Smooth muscle cell (in vitro differentiated cells): Measurements from ENCODE around the gene ARG2. TPM values are rescaled to one million over a fixed set of nuclear protein-coding genes. Genes with fewer than 3 reads are reported as not detected.

Experiments used
- DNase-seq: peaks from one replicate; lab custom pipeline; 2025; ENCODE audit not compliant: unreplicated experiment; lab: John Stamatoyannopoulos, UW
- H2AFZ ChIP-seq: fragments of 200-600 bp; sonication (generic); 2 replicates; pipeline ENCODE4 v1.6.0; 2016; ENCODE audit warnings: antibody characterized with exemption, low read depth, mild to moderate bottlenecking
- H3F3A ChIP-seq: fragments of 200-600 bp; sonication (generic); 2 replicates; pipeline ENCODE4 v1.6.0; 2017; ENCODE audit warnings: antibody characterized with exemption, low read depth
- H3K27ac ChIP-seq: fragments of 200-600 bp; sonication (generic); 2 replicates; pipeline ENCODE4 v1.5.1; 2016; ENCODE audit warnings: low read depth, mild to moderate bottlenecking
- H3K27me3 ChIP-seq: fragments of 200-600 bp; sonication (generic); 2 replicates; pipeline ENCODE4 v1.6.1; 2016; ENCODE audit warnings: low read depth, mild to moderate bottlenecking
- H3K36me3 ChIP-seq: fragments of 200-600 bp; sonication (generic); 2 replicates; pipeline ENCODE4 v1.5.1; 2016; ENCODE audit warnings: low read depth
- H3K4me1 ChIP-seq: fragments of 200-600 bp; sonication (generic); 2 replicates; pipeline ENCODE4 v1.5.1; 2016; ENCODE audit warnings: low read depth
- H3K4me2 ChIP-seq: fragments of 200-600 bp; sonication (generic); 2 replicates; pipeline ENCODE4 v1.6.0; 2016; ENCODE audit warnings: mild to moderate bottlenecking
- H3K4me3 ChIP-seq: fragments of 200-600 bp; sonication (generic); 2 replicates; pipeline ENCODE4 v1.5.1; 2016; ENCODE audit warnings: mild to moderate bottlenecking
- H3K79me2 ChIP-seq: fragments of 200-600 bp; sonication (generic); 2 replicates; pipeline ENCODE4 v1.6.0; 2016; ENCODE audit warnings: low read depth, mild to moderate bottlenecking
- H3K9ac ChIP-seq: fragments of 200-600 bp; sonication (generic); 2 replicates; pipeline ENCODE4 v1.6.0; 2016; ENCODE audit warnings: low read depth
- H3K9me3 ChIP-seq: fragments of 200-600 bp; sonication (generic); replicated peaks from 2 replicates; pipeline ENCODE4 v1.5.1; 2016; ENCODE audit warnings: low read depth
- H4K20me1 ChIP-seq: fragments of 200-600 bp; sonication (generic); 2 replicates; pipeline ENCODE4 v1.6.0; 2016; ENCODE audit warnings: low read depth
- CTCF ChIP-seq: fragments of 200-600 bp; sonication (generic); IDR thresholded peaks from 2 replicates; pipeline ENCODE4 v1.5.1; 2017; ENCODE audit warnings: borderline replicate concordance, mild to moderate bottlenecking, antibody characterized with exemption; ENCODE audit not compliant: insufficient read depth, poor library complexity, severe bottlenecking
- WGBS: methylation state at CpG from one replicate; pipeline ENCODE4 v1.1.7; 2016; ENCODE audit warnings: low lambda C conversion rate; 5-methylcytosine and 5-hydroxymethylcytosine counted together
- polyA plus RNA-seq: library from polyadenylated mRNA; unstranded; fragments of >200 nt; fragmentation: Nextera tagmentation; extraction: Ambion mirVana; gene quantifications from 2 replicates; pipeline ENCODE4 v1.2.1, GENCODE V29; 2016
- total RNA-seq: library from RNA; depleted of rRNA; stranded (reverse); fragments of >200 nt; gene quantifications from 2 replicates; pipeline ENCODE4 v1.2.3, GENCODE V29; 2014

The ARG2 gene
- total and polyA plus RNA-seq, 2 experiments from 2014 or later: 11.3 to 18.5 TPM

- Histone ChIP-seq H3K36me3 (no peaks in the 10 kb centered on the region), H3K79me2 (no peaks in the 10 kb centered on the region), H3K27me3 (no peaks in the 10 kb centered on the region), H3K9ac (no peak overlapping the region), H3K4me2 (no peak overlapping the region), H3K4me1 (no peaks in the 10 kb centered on the region), H3K9me3 (no peaks in the 10 kb centered on the region), H3K4me3 (no peak overlapping the region), H2AFZ (no peak overlapping the region), H3K27ac (no peak overlapping the region), H3F3A (no peaks in the 10 kb centered on the region), H4K20me1 (no peaks in the 10 kb centered on the region)
- no peak for TF ChIP-seq CTCF
- 95% methylated on average over 5 of the region's 5 CpGs for WGBS
- DNase-seq: no peak
Measured at GRCh38 chr14:67630938-67631337, 11.2 kb downstream of the ARG2 start.

- no peak overlapping the region for H2AFZ ChIP-seq
- H3K27ac ChIP-seq: no peak overlapping the region
- H3K9me3 ChIP-seq: no peaks in the 10 kb centered on the region
- H3K9ac ChIP-seq: no peak overlapping the region
- no peaks in the 10 kb centered on the region for H3K4me1 ChIP-seq
- H3K79me2 ChIP-seq: no peaks in the 10 kb centered on the region
- H3K36me3 ChIP-seq: no peaks in the 10 kb centered on the region
- H3K27me3 ChIP-seq: no peaks in the 10 kb centered on the region
- no peak overlapping the region for H3K4me3 ChIP-seq
- no peak for DNase-seq
- H3F3A ChIP-seq: no peaks in the 10 kb centered on the region
- 95% methylated on average over 5 of the region's 5 CpGs for WGBS
- H4K20me1 ChIP-seq: no peaks in the 10 kb centered on the region
- TF ChIP-seq CTCF: no peak
- H3K4me2 ChIP-seq: no peak overlapping the region
Measured at GRCh38 chr14:67633451-67634147, 13.9 kb downstream of the ARG2 start.

- no peaks in the 10 kb centered on the region for H3F3A ChIP-seq
- H3K9ac ChIP-seq: no peak overlapping the region
- H3K4me2 ChIP-seq: peak overlapping the region; percentile 30
- no peak overlapping the region for H3K27ac ChIP-seq
- 43% methylated on average over 3 of the region's 3 CpGs for WGBS
- no peaks in the 10 kb centered on the region for H3K27me3 ChIP-seq
- H3K79me2 ChIP-seq: no peaks in the 10 kb centered on the region
- no peaks in the 10 kb centered on the region for H4K20me1 ChIP-seq
- no peak for DNase-seq
- no peaks in the 10 kb centered on the region for H3K4me1 ChIP-seq
- H3K4me3 ChIP-seq: no peak overlapping the region
- H3K36me3 ChIP-seq: no peaks in the 10 kb centered on the region
- no peak for TF ChIP-seq CTCF
- H3K9me3 ChIP-seq: no peaks in the 10 kb centered on the region
- no peak overlapping the region for H2AFZ ChIP-seq
Measured at GRCh38 chr14:67636361-67636919, 16.7 kb downstream of the ARG2 start.

- no peaks in the 10 kb centered on the region for H3K9me3 ChIP-seq
- no peak overlapping the region for H3K4me2 ChIP-seq
- H3K27me3 ChIP-seq: no peaks in the 10 kb centered on the region
- H3F3A ChIP-seq: no peaks in the 10 kb centered on the region
- no peaks in the 10 kb centered on the region for H3K79me2 ChIP-seq
- no peak overlapping the region for H2AFZ ChIP-seq
- H4K20me1 ChIP-seq: no peaks in the 10 kb centered on the region
- WGBS: 96% methylated on average over 3 of the region's 3 CpGs
- TF ChIP-seq CTCF: no peak
- H3K36me3 ChIP-seq: no peaks in the 10 kb centered on the region
- no peak for DNase-seq
- H3K4me3 ChIP-seq: no peak overlapping the region
- no peak overlapping the region for H3K27ac ChIP-seq
- H3K9ac ChIP-seq: no peak overlapping the region
- no peaks in the 10 kb centered on the region for H3K4me1 ChIP-seq
Measured at GRCh38 chr14:67638642-67639041, 18.9 kb downstream of the ARG2 start.
